H9 (cell line): Measurements from ENCODE around the gene IER2. TPM values are rescaled to one million over a fixed set of nuclear protein-coding genes. Genes with fewer than 3 reads are reported as not detected.
"Not testable (repeated sequence)": the region's sequence is repeated elsewhere in the genome, so short reads cannot be mapped to it uniquely, and the experiment has no call there.

Experiments
- DNase-seq: peaks from one replicate; pipeline ENCODE4 v3.0.0-alpha.2; 2017
- H2AFZ ChIP-seq: one replicate; pipeline ENCODE4 v1.6.1; 2013; ENCODE audit warnings: mild to moderate bottlenecking, low read length, control low read depth, moderate library complexity
- H2AK5ac ChIP-seq: 2 replicates; pipeline ENCODE4 v1.6.1; 2013; ENCODE audit warnings: low read length, control low read depth, mixed read lengths; ENCODE audit not compliant: insufficient read length
- H2BK120ac ChIP-seq: one replicate; pipeline ENCODE4 v1.6.1; 2013; ENCODE audit warnings: low read depth, mild to moderate bottlenecking, low read length, control low read depth, inconsistent platforms; ENCODE audit not compliant: poor library complexity, severe bottlenecking
- H2BK12ac ChIP-seq: 2 replicates; pipeline ENCODE4 v1.6.1; 2013; ENCODE audit warnings: low read length, control low read depth, mixed read lengths, low read depth; ENCODE audit not compliant: insufficient read length
- H2BK15ac ChIP-seq: 2 replicates; pipeline ENCODE4 v1.6.1; 2013; ENCODE audit warnings: low read depth, low read length, control low read depth
- H2BK20ac ChIP-seq: one replicate; pipeline ENCODE4 v1.6.1; 2013; ENCODE audit warnings: low read depth, mild to moderate bottlenecking, low read length, control low read depth, inconsistent platforms; ENCODE audit not compliant: poor library complexity, severe bottlenecking
- H2BK5ac ChIP-seq: 2 replicates; pipeline ENCODE4 v1.6.1; 2013; ENCODE audit warnings: low read length, control low read depth, mixed read lengths; ENCODE audit not compliant: insufficient read length
- H3K14ac ChIP-seq: 2 replicates; pipeline ENCODE4 v1.6.1; 2013; ENCODE audit warnings: low read length, control low read depth; ENCODE audit not compliant: insufficient read depth
- H3K18ac ChIP-seq: 2 replicates; pipeline ENCODE4 v1.6.1; 2013; ENCODE audit warnings: low read depth, mild to moderate bottlenecking, mixed read lengths, low read length, control low read depth; ENCODE audit not compliant: insufficient read length
- H3K23ac ChIP-seq: 2 replicates; pipeline ENCODE4 v1.6.1; 2013; ENCODE audit warnings: low read length, control low read depth, mixed read lengths, low read depth; ENCODE audit not compliant: insufficient read length
- H3K23me2 ChIP-seq: 2 replicates; pipeline ENCODE4 v1.6.1; 2013; ENCODE audit warnings: low read depth, mild to moderate bottlenecking, mixed read lengths, low read length, control low read depth; ENCODE audit not compliant: insufficient read length, poor library complexity, severe bottlenecking
- H3K27ac ChIP-seq: 2 replicates; pipeline ENCODE4 v1.5.1; 2013; ENCODE audit warnings: low read length, control low read depth, mixed read lengths, low read depth; ENCODE audit not compliant: insufficient read length
- H3K27me3 ChIP-seq: 2 replicates; pipeline ENCODE4 v1.6.1; 2013; ENCODE audit warnings: low read length, control low read depth, inconsistent platforms; ENCODE audit not compliant: insufficient read depth
- H3K4ac ChIP-seq: 2 replicates; pipeline ENCODE4 v1.6.1; 2013; ENCODE audit warnings: low read depth, mild to moderate bottlenecking, control low read depth, inconsistent platforms, low read length, moderate library complexity
- H3K4me1 ChIP-seq: 2 replicates; pipeline ENCODE4 v1.6.1; 2013; ENCODE audit warnings: low read length, control low read depth, inconsistent platforms; ENCODE audit not compliant: insufficient read depth
- H3K4me2 ChIP-seq: 2 replicates; pipeline ENCODE4 v1.6.1; 2013; ENCODE audit warnings: low read length, control low read depth, mixed read lengths; ENCODE audit not compliant: insufficient read length, insufficient read depth
- H3K56ac ChIP-seq: 2 replicates; pipeline ENCODE4 v1.6.1; 2013; ENCODE audit warnings: low read depth, mild to moderate bottlenecking, mixed read lengths, low read length, control low read depth; ENCODE audit not compliant: insufficient read length
- H3K79me1 ChIP-seq: 2 replicates; pipeline ENCODE4 v1.6.1; 2013; ENCODE audit warnings: low read depth, mild to moderate bottlenecking, moderate library complexity, low read length, control low read depth, inconsistent platforms; ENCODE audit not compliant: insufficient read depth, poor library complexity, severe bottlenecking
- H3K79me2 ChIP-seq: 2 replicates; pipeline ENCODE4 v1.6.1; 2013; ENCODE audit warnings: low read length, control low read depth, inconsistent platforms; ENCODE audit not compliant: insufficient read depth
- H3K9ac ChIP-seq: 2 replicates; pipeline ENCODE4 v1.6.1; 2013; ENCODE audit warnings: low read length, control low read depth, mixed read lengths; ENCODE audit not compliant: insufficient read length; ENCODE audit errors: extremely low read depth
- H3K9me3 ChIP-seq: one replicate; pipeline ENCODE4 v1.6.1; 2013; ENCODE audit warnings: low read depth, low read length, inconsistent platforms; ENCODE audit not compliant: control insufficient read depth
- H3T11ph ChIP-seq: one replicate; pipeline ENCODE4 v1.6.1; 2013; ENCODE audit warnings: mild to moderate bottlenecking, low read length, control low read depth, inconsistent platforms
- H4K20me1 ChIP-seq: one replicate; pipeline ENCODE4 v1.6.1; 2013; ENCODE audit not compliant: control insufficient read depth, insufficient read length, insufficient read depth
- H4K5ac ChIP-seq: 2 replicates; pipeline ENCODE4 v1.6.1; 2013; ENCODE audit warnings: low read depth, mild to moderate bottlenecking, mixed read lengths, low read length, control low read depth; ENCODE audit not compliant: insufficient read length
- H4K8ac ChIP-seq: replicated peaks from 2 replicates; pipeline ENCODE4 v1.6.1; 2013; ENCODE audit warnings: low read length, control low read depth, mixed read lengths, low read depth; ENCODE audit not compliant: insufficient read length
- H4K91ac ChIP-seq: 2 replicates; pipeline ENCODE4 v1.6.1; 2013; ENCODE audit warnings: low read depth, mild to moderate bottlenecking, moderate library complexity, mixed read lengths, low read length, control low read depth; ENCODE audit not compliant: insufficient read length
- H3K27ac Mint-ChIP-seq, 3 experiments: 2 replicates in 2 of 3; 3 replicates in 1 of 3; pipeline ENCODE4 v1.8.0; 2020 to 2021; ENCODE audit warnings: mixed read lengths in 3 of 3, mild to moderate bottlenecking in 1 of 3, moderate library complexity in 1 of 3
- H3K27me3 Mint-ChIP-seq: 2 replicates; pipeline ENCODE4 v1.8.0; 2021; ENCODE audit warnings: low read depth, mild to moderate bottlenecking, moderate library complexity, mixed read lengths
- H3K36me3 Mint-ChIP-seq, 3 experiments: 2 replicates in 2 of 3; 3 replicates in 1 of 3; pipeline ENCODE4 v1.8.0; 2020 to 2021; ENCODE audit warnings: low read depth in 3 of 3, mixed read lengths in 3 of 3; ENCODE audit not compliant: insufficient read depth in 1 of 3
- H3K4me1 Mint-ChIP-seq, 2 experiments: 2 replicates each; pipeline ENCODE4 v1.8.0; 2020; ENCODE audit warnings: mixed read lengths in 2 of 2
- H3K4me3 Mint-ChIP-seq, 2 experiments: 2 replicates in 1 of 2; 3 replicates in 1 of 2; pipeline ENCODE4 v1.8.0; 2020 to 2021; ENCODE audit warnings: mild to moderate bottlenecking in 2 of 2, mixed read lengths in 2 of 2, moderate library complexity in 1 of 2
- H3K9me3 Mint-ChIP-seq, 2 experiments: 2 replicates in 1 of 2; 3 replicates in 1 of 2; pipeline ENCODE4 v1.8.0; 2020; ENCODE audit warnings: mild to moderate bottlenecking in 2 of 2, mixed read lengths in 2 of 2, moderate library complexity in 1 of 2
- WGBS: extraction: QIAGEN DNeasy Blood & Tissue Kit; methylation state at CpG from one replicate; pipeline ENCODE4 v1.1.7; 2013; ENCODE audit warnings: missing lambda C conversion rate, low lambda C conversion rate, mixed read lengths; ENCODE audit not compliant: insufficient read length; ENCODE audit errors: extremely low coverage; 5-methylcytosine and 5-hydroxymethylcytosine counted together
- total RNA-seq: library from RNA; stranded (reverse); gene quantifications from 2 replicates; pipeline ENCODE4 v1.2.1, GENCODE V29; 2021

Gene IER2
- total RNA-seq, 1 experiment from 2014 or later, result 160 TPM

- H3K4me3 Mint-ChIP-seq, result not testable (repeated sequence)
Measured at GRCh38 chr19:13178291-13178690, 28.1 kb downstream of the IER2 start.

More at GRCh38 chr19:13178291-13178690, 28.1 kb downstream of the IER2 start:
- H3K23me2 ChIP-seq, H3K27me3 ChIP-seq, H3K4me1 Mint-ChIP-seq, H4K20me1 ChIP-seq, H2BK5ac ChIP-seq, DNase-seq, H3K27ac ChIP-seq, H3K56ac ChIP-seq, H3T11ph ChIP-seq, H3K27me3 Mint-ChIP-seq, H3K4me1 ChIP-seq, H4K91ac ChIP-seq, H3K4ac ChIP-seq, H4K8ac ChIP-seq, H3K9ac ChIP-seq, H2AFZ ChIP-seq, H2AK5ac ChIP-seq, H4K5ac ChIP-seq, H3K9me3 ChIP-seq, H3K79me2 ChIP-seq, H3K14ac ChIP-seq, H3K4me2 ChIP-seq, H3K79me1 ChIP-seq, H2BK12ac ChIP-seq, H2BK20ac ChIP-seq, H2BK15ac ChIP-seq, H3K9me3 Mint-ChIP-seq, H3K23ac ChIP-seq, H3K18ac ChIP-seq, H3K27ac Mint-ChIP-seq, H2BK120ac ChIP-seq, H3K36me3 Mint-ChIP-seq: not testable (repeated sequence)
- WGBS, result no CpG with 5 or more reads among the region's 10 CpGs
